ENCODE results near the gene ZDHHC16. TPM values are rescaled to one million over a fixed set of nuclear protein-coding genes. Genes with fewer than 3 reads are reported as not detected.

ZDHHC16 gene
- total RNA-seq, 1 donor from 2014 or later: 30.4 TPM

DNA sequence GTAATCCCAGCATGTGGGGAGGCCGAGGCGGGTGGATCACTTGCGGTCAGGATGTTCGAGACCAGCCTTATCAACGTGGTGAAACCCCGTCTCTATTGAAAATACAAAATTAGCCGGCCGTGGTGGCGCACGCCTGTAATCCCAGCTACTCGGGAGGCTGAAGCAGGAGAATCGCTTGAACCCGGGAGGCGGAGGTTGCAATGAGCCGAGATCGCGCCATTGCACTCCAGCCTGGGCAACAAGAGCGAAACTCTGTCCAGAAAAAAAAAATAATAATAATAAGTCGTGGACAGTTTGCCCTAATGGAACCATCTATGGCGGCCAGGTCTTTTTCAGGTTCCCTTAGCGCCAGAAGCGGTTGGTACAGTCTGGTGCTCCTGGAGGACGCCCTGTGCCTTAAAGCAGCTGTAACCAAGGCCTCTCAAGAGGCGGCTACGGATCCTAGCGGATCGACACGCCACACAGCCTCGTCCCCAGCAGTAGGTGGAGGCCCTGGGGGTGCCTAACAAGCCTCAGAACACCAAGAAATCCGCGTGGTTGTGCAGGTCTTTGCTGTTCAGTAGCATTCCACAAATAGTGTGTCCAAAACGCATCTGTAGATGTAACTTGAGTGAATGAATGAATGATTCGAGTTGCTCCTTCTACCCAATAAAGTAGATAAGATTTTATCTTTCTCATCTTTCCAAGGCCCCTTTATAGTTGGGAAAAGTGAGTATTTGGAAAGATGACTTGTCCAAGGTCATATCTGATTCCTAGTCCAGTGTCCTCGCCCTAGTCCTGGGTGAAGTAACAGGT lies 19.0 kb upstream of the ZDHHC16 start:
- H3K27me3 ChIP-seq: no peaks in the 10 kb centered on the region
- H3K4me3 ChIP-seq: peak overlapping the region; percentile 75 to 97
- TF ChIP-seq, protein P1, sequence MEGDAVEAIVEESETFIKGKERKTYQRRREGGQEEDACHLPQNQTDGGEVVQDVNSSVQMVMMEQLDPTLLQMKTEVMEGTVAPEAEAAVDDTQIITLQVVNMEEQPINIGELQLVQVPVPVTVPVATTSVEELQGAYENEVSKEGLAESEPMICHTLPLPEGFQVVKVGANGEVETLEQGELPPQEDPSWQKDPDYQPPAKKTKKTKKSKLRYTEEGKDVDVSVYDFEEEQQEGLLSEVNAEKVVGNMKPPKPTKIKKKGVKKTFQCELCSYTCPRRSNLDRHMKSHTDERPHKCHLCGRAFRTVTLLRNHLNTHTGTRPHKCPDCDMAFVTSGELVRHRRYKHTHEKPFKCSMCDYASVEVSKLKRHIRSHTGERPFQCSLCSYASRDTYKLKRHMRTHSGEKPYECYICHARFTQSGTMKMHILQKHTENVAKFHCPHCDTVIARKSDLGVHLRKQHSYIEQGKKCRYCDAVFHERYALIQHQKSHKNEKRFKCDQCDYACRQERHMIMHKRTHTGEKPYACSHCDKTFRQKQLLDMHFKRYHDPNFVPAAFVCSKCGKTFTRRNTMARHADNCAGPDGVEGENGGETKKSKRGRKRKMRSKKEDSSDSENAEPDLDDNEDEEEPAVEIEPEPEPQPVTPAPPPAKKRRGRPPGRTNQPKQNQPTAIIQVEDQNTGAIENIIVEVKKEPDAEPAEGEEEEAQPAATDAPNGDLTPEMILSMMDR (IDR thresholded peaks at IDR 0.05): no peak
- H3K27ac ChIP-seq: peak overlapping the region; percentile 80 to 89
- no peak for DNase-seq (ENCODE audit: low spot score in 2 of 2)
- intact Hi-C loops (cut with DNase I): loop anchor here (2.0 to 10.0 kb wide), 6 partner anchors 20 to 308 kb away; partner anchors contain the start of genes ARHGAP19, EXOSC1, MMS19 and MORN4
- peaks cover 15 to 28% of the 10 kb centered on the region in 2 donors for H3K36me3 ChIP-seq
- H3K9me3 ChIP-seq: no peaks in the 10 kb centered on the region
- peaks cover 9 to 17% of the 10 kb centered on the region in 2 donors for H3K4me1 ChIP-seq

DNA sequence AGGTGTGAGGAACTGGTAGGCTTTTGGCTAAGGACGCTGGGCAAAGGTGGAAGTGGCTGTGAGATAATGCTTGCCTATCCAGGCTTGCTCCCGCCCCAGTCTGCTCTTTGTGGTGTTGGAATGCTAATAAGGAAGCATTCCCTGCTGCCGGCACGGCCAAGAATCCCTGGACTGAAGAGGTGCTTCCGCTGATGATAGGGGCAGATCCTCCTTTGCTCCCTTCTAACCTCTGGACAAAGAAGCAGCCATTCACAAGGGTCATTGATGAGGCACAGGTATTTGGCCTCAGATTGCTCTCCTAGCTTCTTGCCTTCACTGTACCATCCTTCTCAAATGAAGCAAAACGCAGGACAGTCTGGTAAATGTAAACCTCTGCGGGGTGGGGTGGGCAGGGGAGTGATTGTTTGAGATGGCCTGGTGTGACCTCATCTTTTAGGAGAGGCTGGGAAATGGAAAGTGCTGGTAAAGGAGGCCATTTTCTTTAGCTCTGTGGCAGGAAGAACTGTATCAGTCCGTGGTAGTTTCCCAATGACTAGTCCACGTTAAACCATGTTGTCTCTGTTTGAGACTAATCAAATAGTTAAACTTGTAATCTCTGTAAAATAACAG lies 18.3 kb upstream of the ZDHHC16 start:
- TF ChIP-seq, protein P1 (IDR thresholded peaks at IDR 0.05): no peak
- Histone ChIP-seq H3K27me3 (no peaks in the 10 kb centered on the region), H3K4me1 (peaks cover 9 to 17% of the 10 kb centered on the region in 2 donors), H3K27ac (no peak overlapping the region), H3K9me3 (no peaks in the 10 kb centered on the region), H3K4me3 (peak overlapping the region; percentile 75 to 97), H3K36me3 (peaks cover 18 to 30% of the 10 kb centered on the region in 2 donors)
- intact Hi-C loops (cut with DNase I): loop anchor here (2.0 to 10.0 kb wide), 6 partner anchors 19 to 307 kb away; partner anchors contain the start of genes ARHGAP19, EXOSC1, MMS19 and MORN4
- no peak for DNase-seq (ENCODE audit: low spot score in 2 of 2)

DNA sequence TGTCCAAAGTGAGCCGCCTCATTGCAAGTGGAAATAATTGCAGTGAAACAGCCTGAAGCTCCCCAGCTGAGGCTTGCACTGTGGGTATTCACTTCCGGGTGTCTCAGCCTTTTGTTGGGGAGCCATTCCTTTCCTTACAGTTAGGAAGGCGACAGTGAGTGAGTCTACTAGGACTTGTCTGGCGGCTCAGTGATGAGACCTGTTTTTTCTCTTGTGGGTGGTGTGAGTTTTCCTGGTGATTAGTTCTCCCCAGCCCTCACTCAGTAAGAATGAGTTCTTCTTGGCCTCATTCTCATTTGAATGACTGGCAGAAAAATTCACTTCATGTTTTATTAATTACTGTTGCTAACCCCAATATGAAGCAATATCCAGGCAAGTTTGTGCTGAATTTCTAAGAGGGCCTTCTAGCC lies 17.4 kb upstream of the ZDHHC16 start:
- Histone ChIP-seq H3K4me1 (peaks cover 9 to 17% of the 10 kb centered on the region in 2 donors), H3K27me3 (no peaks in the 10 kb centered on the region), H3K27ac (peak overlapping the region in 1 of 2 donors; percentile 19), H3K36me3 (peaks cover 21 to 34% of the 10 kb centered on the region in 2 donors), H3K9me3 (no peaks in the 10 kb centered on the region), H3K4me3 (peak overlapping the region in 1 of 2 donors; percentile 75)
- DNase-seq (ENCODE audit: low spot score in 2 of 2): no peak
- intact Hi-C loops (cut with DNase I): loop anchor here (5.0 to 10.0 kb wide), 2 partner anchors 204 to 306 kb away; partner anchors contain the start of genes MORN4 and ZFYVE27
- TF ChIP-seq, protein P1 (IDR thresholded peaks at IDR 0.05): no peak

DNA sequence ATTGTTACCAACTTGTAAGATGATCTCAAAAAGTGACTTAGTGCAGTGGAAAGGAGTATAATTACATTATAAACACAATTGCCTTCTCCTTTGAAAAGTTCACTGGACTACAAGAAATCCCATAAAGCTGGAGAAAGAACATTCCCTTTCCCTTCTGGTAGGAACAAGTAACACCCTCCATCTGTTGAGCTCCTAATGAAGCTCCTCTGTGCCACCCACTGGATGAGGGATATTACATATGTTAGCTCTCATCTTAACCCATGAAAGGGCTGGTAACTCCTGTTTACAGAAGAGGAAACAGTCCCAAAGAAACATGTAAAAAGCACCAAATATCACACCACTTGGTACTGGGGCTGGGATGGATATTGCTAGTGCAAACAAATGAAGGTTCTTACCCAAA lies 11.9 kb upstream of the ZDHHC16 start:
- no peaks in the 10 kb centered on the region for H3K27me3 ChIP-seq
- TF ChIP-seq, protein P1 (IDR thresholded peaks at IDR 0.05): no peak
- H3K9me3 ChIP-seq: no peaks in the 10 kb centered on the region
- no peak overlapping the region for H3K27ac ChIP-seq
- H3K4me3 ChIP-seq: no peak overlapping the region
- H3K36me3 ChIP-seq: peaks cover 63 to 85% of the 10 kb centered on the region in 2 donors
- no peak for DNase-seq (ENCODE audit: low spot score in 2 of 2)
- H3K4me1 ChIP-seq: no peaks in the 10 kb centered on the region
- intact Hi-C loops (cut with DNase I): no loop called here

- Histone ChIP-seq H3K9me3 (no peaks in the 10 kb centered on the region), H3K27me3 (no peaks in the 10 kb centered on the region), H3K4me1 (no peaks in the 10 kb centered on the region), H3K4me3 (no peak overlapping the region), H3K36me3 (peaks cover 68 to 86% of the 10 kb centered on the region in 2 donors), H3K27ac (no peak overlapping the region)
- DNase-seq (ENCODE audit: low spot score in 2 of 2): no peak
- TF ChIP-seq, protein P1 (IDR thresholded peaks at IDR 0.05): no peak
- intact Hi-C loops (cut with DNase I): no loop called here
These were observed 11.4 kb upstream of the ZDHHC16 start for GRCh38 chr10:97434557-97434956.
